ENCODE measurements around the gene SKIL.

SKIL gene

DNA sequence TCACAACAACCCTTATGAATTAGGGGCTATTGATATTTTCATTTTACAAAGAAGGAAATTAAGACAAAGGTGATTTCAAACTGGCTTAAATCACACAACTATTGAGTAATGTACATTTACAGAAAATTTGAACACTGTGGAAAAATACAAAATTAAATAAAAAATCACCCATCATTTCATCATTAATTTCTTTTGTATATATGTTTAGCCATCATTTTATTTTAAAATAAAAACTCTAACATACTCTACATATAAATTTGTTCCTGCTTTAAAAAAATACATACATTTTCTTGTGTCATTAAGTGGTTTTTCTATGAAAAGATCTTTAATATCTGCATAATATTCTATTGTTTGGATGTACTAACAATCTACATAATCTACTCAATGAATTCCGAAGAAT lies 81.3 kb downstream of the SKIL start:
- DNase-seq, result no peak

DNA sequence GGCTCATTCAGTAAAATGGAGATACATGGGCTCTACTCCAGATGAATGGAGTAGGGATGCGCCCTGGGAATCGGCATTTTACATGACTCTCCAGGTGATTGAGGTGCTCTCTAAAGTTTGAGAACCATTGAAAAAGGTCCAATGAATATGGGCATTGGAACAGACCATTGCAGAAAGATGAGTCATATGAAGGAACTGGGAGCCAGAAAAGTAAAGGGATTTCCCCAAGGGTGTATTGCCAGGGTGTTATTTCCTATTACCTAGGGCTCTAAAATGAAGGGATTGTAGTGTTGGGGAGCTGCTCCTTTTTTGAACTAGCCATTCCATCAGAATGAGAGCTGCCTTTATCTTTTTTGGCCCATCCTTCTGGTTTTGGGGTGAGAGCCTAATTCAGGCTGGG lies 82.8 kb downstream of the SKIL start:
- no peak for DNase-seq

DNA sequence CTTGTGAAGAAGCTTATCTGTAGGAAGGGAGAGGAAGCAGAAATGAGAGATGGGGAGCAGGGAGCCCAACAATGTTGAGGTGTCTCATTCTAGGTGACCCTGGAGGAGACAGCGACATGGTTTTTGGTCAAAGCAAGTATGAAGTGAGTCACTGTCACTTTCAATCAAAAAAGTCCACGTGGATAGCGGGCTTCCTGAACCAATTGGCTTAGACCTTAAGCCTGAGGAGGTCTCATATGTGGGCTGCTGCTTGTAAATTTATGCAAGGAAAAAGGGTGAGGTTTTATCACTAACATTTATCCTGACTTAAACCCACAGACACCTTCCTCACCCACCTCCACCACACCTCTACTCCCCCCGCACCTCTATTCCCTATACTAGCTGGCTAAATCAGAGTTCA lies 83.9 kb downstream of the SKIL start:
- no peak for DNase-seq

DNA sequence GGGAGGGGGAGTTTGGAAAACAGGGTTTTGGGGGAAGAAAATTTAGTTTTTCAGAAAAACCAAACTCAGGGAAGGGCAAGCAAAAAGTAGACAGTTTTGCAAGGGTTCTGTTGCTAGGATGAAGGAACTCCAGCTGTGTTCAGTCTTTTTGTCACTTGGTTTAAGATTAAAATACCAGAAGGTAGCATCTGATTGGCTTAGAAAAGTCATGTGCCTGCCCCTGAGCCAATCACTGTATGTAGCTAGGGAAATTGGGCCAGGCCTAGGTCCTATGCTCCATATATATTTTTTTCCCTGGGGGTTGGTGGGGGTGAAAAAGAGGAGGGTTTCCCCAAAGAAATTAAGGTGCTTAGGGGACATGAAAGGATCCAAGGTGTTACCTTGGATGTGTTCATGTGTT lies 85.4 kb downstream of the SKIL start:
- no peak for DNase-seq

DNA sequence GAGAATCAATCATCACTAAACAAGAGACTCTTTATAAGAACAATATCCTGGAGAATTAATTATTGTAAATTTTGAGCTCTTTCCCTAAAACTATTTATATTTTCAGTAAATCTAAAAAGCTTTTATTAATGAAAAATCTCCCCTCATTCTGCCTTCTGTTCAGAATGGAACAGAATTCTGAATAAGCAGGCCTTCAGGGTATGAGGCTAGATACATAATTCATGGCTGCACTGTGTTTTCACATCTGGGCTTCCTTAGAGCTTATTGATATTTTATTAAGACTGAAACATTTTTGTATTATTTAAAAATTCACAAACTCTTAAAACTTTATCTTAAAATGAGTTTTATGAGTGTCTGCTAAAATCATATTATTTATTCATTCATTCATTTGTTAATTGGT lies 85.9 kb downstream of the SKIL start:
- no peak for DNase-seq
